ENCODE measurements around the gene LPP.

Gene LPP

GRCh38 chr3:188294113-188294512 lies 140.2 kb downstream of the LPP start:
- no peak for TF ChIP-seq GATA2 (IDR thresholded peaks at IDR 0.05; ENCODE audit: low read depth, low read length)
- TF ChIP-seq GATA3 (IDR thresholded peaks at IDR 0.05; ENCODE audit: low read depth, low read length), result no peak

GRCh38 chr3:188294823-188295487 lies 141.0 kb downstream of the LPP start:
- TF ChIP-seq GATA3 (IDR thresholded peaks at IDR 0.05; ENCODE audit: low read depth, low read length), result no peak
- no peak for TF ChIP-seq GATA2 (IDR thresholded peaks at IDR 0.05; ENCODE audit: low read depth, low read length)

GRCh38 chr3:188295876-188296275 lies 141.9 kb downstream of the LPP start:
- TF ChIP-seq GATA3 (IDR thresholded peaks at IDR 0.05; ENCODE audit: low read depth, low read length) (no peak), GATA2 (IDR thresholded peaks at IDR 0.05; ENCODE audit: low read depth, low read length) (no peak)

- no peak for TF ChIP-seq GATA2 (IDR thresholded peaks at IDR 0.05; ENCODE audit: low read depth, low read length)
- no peak for TF ChIP-seq GATA3 (IDR thresholded peaks at IDR 0.05; ENCODE audit: low read depth, low read length)
These were observed 143.0 kb downstream of the LPP start for GRCh38 chr3:188296761-188297612.

- TF ChIP-seq GATA3 (IDR thresholded peaks at IDR 0.05; ENCODE audit: low read depth, low read length) (no peak), GATA2 (IDR thresholded peaks at IDR 0.05; ENCODE audit: low read depth, low read length) (no peak)
These were observed 144.6 kb downstream of the LPP start for GRCh38 chr3:188298585-188298984.

- TF ChIP-seq GATA2 (IDR thresholded peaks at IDR 0.05; ENCODE audit: low read depth, low read length) (no peak), GATA3 (IDR thresholded peaks at IDR 0.05; ENCODE audit: low read depth, low read length) (no peak)
These were observed 145.1 kb downstream of the LPP start for GRCh38 chr3:188299068-188299467.

- TF ChIP-seq GATA3 (IDR thresholded peaks at IDR 0.05; ENCODE audit: low read depth, low read length), result no peak
- TF ChIP-seq GATA2 (IDR thresholded peaks at IDR 0.05; ENCODE audit: low read depth, low read length), result no peak
These were observed 145.8 kb downstream of the LPP start for GRCh38 chr3:188299708-188300107.

GRCh38 chr3:188301147-188301546 lies 147.2 kb downstream of the LPP start:
- no peak for TF ChIP-seq GATA2 (IDR thresholded peaks at IDR 0.05; ENCODE audit: low read depth, low read length)
- TF ChIP-seq GATA3 (IDR thresholded peaks at IDR 0.05; ENCODE audit: low read depth, low read length), result no peak

- TF ChIP-seq GATA2 (IDR thresholded peaks at IDR 0.05; ENCODE audit: low read depth, low read length) (no peak), GATA3 (IDR thresholded peaks at IDR 0.05; ENCODE audit: low read depth, low read length) (no peak)
These were observed 149.4 kb downstream of the LPP start for GRCh38 chr3:188303286-188303799.

GRCh38 chr3:188303823-188304222 lies 149.9 kb downstream of the LPP start:
- no peak for TF ChIP-seq GATA3 (IDR thresholded peaks at IDR 0.05; ENCODE audit: low read depth, low read length)

GRCh38 chr3:188304501-188304900 lies 150.5 kb downstream of the LPP start:
- TF ChIP-seq GATA3 (IDR thresholded peaks at IDR 0.05; ENCODE audit: low read depth, low read length), result no peak
- no peak for TF ChIP-seq GATA2 (IDR thresholded peaks at IDR 0.05; ENCODE audit: low read depth, low read length)

GRCh38 chr3:188305220-188305619 lies 151.3 kb downstream of the LPP start:
- TF ChIP-seq GATA3 (IDR thresholded peaks at IDR 0.05; ENCODE audit: low read depth, low read length) (no peak), GATA2 (IDR thresholded peaks at IDR 0.05; ENCODE audit: low read depth, low read length) (no peak)

GRCh38 chr3:188306435-188307005 lies 152.6 kb downstream of the LPP start:
- no peak for TF ChIP-seq GATA3 (IDR thresholded peaks at IDR 0.05; ENCODE audit: low read depth, low read length)
- no peak for TF ChIP-seq GATA2 (IDR thresholded peaks at IDR 0.05; ENCODE audit: low read depth, low read length)

GRCh38 chr3:188309437-188310269 lies 155.7 kb downstream of the LPP start:
- no peak for TF ChIP-seq GATA3 (IDR thresholded peaks at IDR 0.05; ENCODE audit: low read depth, low read length)
- no peak for TF ChIP-seq GATA2 (IDR thresholded peaks at IDR 0.05; ENCODE audit: low read depth, low read length)

Data from SH-SY5Y (cell line).